Measurements from ENCODE around the gene GPC5.

DNA sequence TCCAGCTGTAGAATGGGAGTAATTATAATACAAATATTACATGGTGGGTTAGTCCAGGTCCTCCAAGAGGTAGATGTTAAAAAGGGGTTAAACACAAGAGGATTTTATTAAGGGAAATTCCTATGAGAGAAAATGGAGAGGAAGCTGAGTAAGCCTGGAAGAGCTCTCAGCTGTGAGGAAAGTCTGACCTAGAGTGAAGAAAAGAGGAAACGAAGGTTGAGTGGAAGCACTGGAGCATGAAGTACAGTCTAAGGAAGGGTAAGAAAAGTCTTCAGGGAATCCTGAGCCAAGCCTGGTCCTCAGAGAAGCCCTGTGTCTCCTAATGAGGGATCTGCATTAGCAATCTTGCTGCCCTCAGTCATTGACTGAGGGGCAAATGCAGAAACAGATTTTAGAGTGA is 506.2 kb downstream of the GPC5 start:
- no peak for TF ChIP-seq CTCF (IDR thresholded peaks at IDR 0.05 in 8 of 11, conservative IDR thresholded peaks at IDR 0.05 in 3 of 11)
- TF ChIP-seq POLR2A (IDR thresholded peaks at IDR 0.05) = no peak

All from spleen (tissue), 7 donors.